Fibroblast of lung (primary cell): Measurements from ENCODE around the gene WDR75. TPM values are rescaled to one million over a fixed set of nuclear protein-coding genes. Genes with fewer than 3 reads are reported as not detected.

Experiments used
- DNase-seq, 2 donors: peaks; one replicate each; pipeline versions ENCODE4 v3.0.0 to v3.0.0-alpha.2; 2010; ENCODE audit warnings: low read depth in 2 of 2
- H2AFZ ChIP-seq: 2 replicates; pipeline ENCODE4 v1.5.1; 2012; ENCODE audit warnings: low read length, control low read depth, inconsistent platforms
- H3K27ac ChIP-seq: 2 replicates; pipeline ENCODE4 v1.5.1; 2011; ENCODE audit warnings: low read length, control low read depth; ENCODE audit not compliant: insufficient read depth
- H3K27me3 ChIP-seq: 2 replicates; pipeline ENCODE4 v1.5.1; 2011; ENCODE audit warnings: mild to moderate bottlenecking, low read length; ENCODE audit not compliant: control insufficient read depth, insufficient read depth
- H3K36me3 ChIP-seq: 2 replicates; pipeline ENCODE4 v1.5.1; 2011; ENCODE audit warnings: low read length; ENCODE audit not compliant: control insufficient read depth, insufficient read depth
- H3K4me1 ChIP-seq: 2 replicates; pipeline ENCODE4 v1.5.1; 2011; ENCODE audit warnings: low read length; ENCODE audit not compliant: control insufficient read depth, insufficient read depth; ENCODE audit errors: extremely low read depth
- H3K4me2 ChIP-seq: 2 replicates; pipeline ENCODE4 v1.5.1; 2011; ENCODE audit warnings: low read length, control low read depth; ENCODE audit not compliant: insufficient read depth; ENCODE audit errors: extremely low read depth
- H3K4me3 ChIP-seq, 4 experiments: fragments of 200-600 bp in 1 of 4; sonication (generic) in 1 of 4; replicated peaks in 1 of 4; 2 replicates each; pipeline ENCODE4 v1.5.1; 2011 to 2016; ENCODE audit warnings: low read length in 4 of 4, low read depth in 3 of 4, mild to moderate bottlenecking in 3 of 4, control low read depth in 2 of 4, inconsistent platforms in 1 of 4, mixed read lengths in 1 of 4; ENCODE audit not compliant: insufficient read depth in 1 of 4; ENCODE audit errors: control extremely low read depth in 1 of 4
- H3K79me2 ChIP-seq: 2 replicates; pipeline ENCODE4 v1.5.1; 2012; ENCODE audit warnings: mild to moderate bottlenecking, low read length, inconsistent platforms; ENCODE audit not compliant: control insufficient read depth, insufficient read depth
- H3K9ac ChIP-seq: 2 replicates; pipeline ENCODE4 v1.5.1; 2011; ENCODE audit warnings: mild to moderate bottlenecking, low read length, control low read depth; ENCODE audit not compliant: insufficient read depth
- H3K9me3 ChIP-seq: 2 replicates; pipeline ENCODE4 v1.5.1; 2012; ENCODE audit warnings: low read depth, low read length; ENCODE audit not compliant: control insufficient read depth, insufficient read depth
- H4K20me1 ChIP-seq: 2 replicates; pipeline ENCODE4 v1.5.1; 2011; ENCODE audit warnings: low read length; ENCODE audit not compliant: control insufficient read depth, insufficient read depth; ENCODE audit errors: extremely low read depth
- CTCF ChIP-seq, 2 donors: IDR thresholded peaks in 1 of 2; conservative IDR thresholded peaks in 1 of 2; 1 replicate in 1 of 2; 2 replicates in 1 of 2; pipeline ENCODE4 v1.5.1; 2011 to 2012; ENCODE audit warnings: low read length in 2 of 2, control low read depth in 1 of 2, inconsistent platforms in 1 of 2, low read depth in 1 of 2, mild to moderate bottlenecking in 1 of 2
- EZH2 ChIP-seq: IDR thresholded peaks from 2 replicates; pipeline ENCODE4 v1.5.1; 2012; ENCODE audit warnings: low read length, control low read depth, mild to moderate bottlenecking; ENCODE audit errors: missing control alignments
- polyA plus RNA-seq, 2 donors: library from polyadenylated mRNA; depleted of rRNA in 1 of 2; stranded (reverse) in 1 of 2; unstranded in 1 of 2; fragments of >200 nt; gene quantifications; 2 replicates each; pipeline ENCODE4 v1.2.1, GENCODE V29; 2011 to 2012; ENCODE audit warnings: missing spikeins in 1 of 2
- total RNA-seq: library from RNA; depleted of rRNA; stranded (reverse); fragments of >200 nt; gene quantifications from 2 replicates; pipeline ENCODE4 v1.2.1, GENCODE V29; 2014

The WDR75 gene
- total and polyA plus RNA-seq, 2 donors (not counting 1 experiment from before 2014, with no cell fraction given), result 33.9 to 54.0 TPM

GRCh38 chr2:189437926-189438325 is 3.3 kb upstream of the WDR75 start:
- Histone ChIP-seq H4K20me1 (no peaks in the 10 kb centered on the region), H3K4me1 (no peaks in the 10 kb centered on the region), H3K36me3 (no peaks in the 10 kb centered on the region), H3K27me3 (no peaks in the 10 kb centered on the region), H3K27ac (no peak overlapping the region), H3K4me2 (no peak overlapping the region), H3K4me3 (no peak overlapping the region), H2AFZ (no peak overlapping the region), H3K9me3 (no peaks in the 10 kb centered on the region), H3K9ac (no peak overlapping the region), H3K79me2 (peaks cover 16% of the 10 kb centered on the region)
- TF ChIP-seq EZH2 (no peak), CTCF (conservative IDR thresholded peaks at IDR 0.05 in 1 of 2, IDR thresholded peaks at IDR 0.05 in 1 of 2; ENCODE audit: low read depth in 1 of 2, low read length in 2 of 2) (no peak)
- no peak for DNase-seq

- Histone ChIP-seq H3K4me1 (no peaks in the 10 kb centered on the region), H3K9ac (no peak overlapping the region), H3K27me3 (no peaks in the 10 kb centered on the region), H2AFZ (no peak overlapping the region), H3K9me3 (no peaks in the 10 kb centered on the region), H4K20me1 (no peaks in the 10 kb centered on the region), H3K36me3 (no peaks in the 10 kb centered on the region), H3K79me2 (peaks cover 29% of the 10 kb centered on the region), H3K27ac (no peak overlapping the region), H3K4me2 (no peak overlapping the region), H3K4me3 (no peak overlapping the region)
- no peak for DNase-seq
- TF ChIP-seq EZH2 (no peak), CTCF (conservative IDR thresholded peaks at IDR 0.05 in 1 of 2, IDR thresholded peaks at IDR 0.05 in 1 of 2; ENCODE audit: low read depth in 1 of 2, low read length in 2 of 2) (peak in 1 of 2 donors; percentile 15)
These were observed 1.9 kb upstream of the WDR75 start for GRCh38 chr2:189439342-189439741.

- no peak for TF ChIP-seq CTCF (conservative IDR thresholded peaks at IDR 0.05 in 1 of 2, IDR thresholded peaks at IDR 0.05 in 1 of 2; ENCODE audit: low read depth in 1 of 2, low read length in 2 of 2)
- TF ChIP-seq EZH2, result no peak
- Histone ChIP-seq H3K27ac (peak overlapping the region; percentile 95), H3K36me3 (no peaks in the 10 kb centered on the region), H3K79me2 (peaks cover 40% of the 10 kb centered on the region), H3K9me3 (no peaks in the 10 kb centered on the region), H3K4me1 (no peaks in the 10 kb centered on the region), H2AFZ (peak overlapping the region; percentile 99), H3K4me3 (peak overlapping the region; percentile 66 to 100 (median 82)), H3K27me3 (no peaks in the 10 kb centered on the region), H4K20me1 (no peaks in the 10 kb centered on the region), H3K9ac (peak overlapping the region; percentile 87), H3K4me2 (peak overlapping the region; percentile 92)
- DNase-seq, result no peak
These were observed 679 bp upstream of the WDR75 start for GRCh38 chr2:189440644-189440946.
